T-helper 22 cell (primary cell): ENCODE data around the gene CCDC159.
A peak's percentile ranks its signal among the peaks of the same experiment; 100 is the strongest.
"Not testable (repeated sequence)": the region's sequence is repeated elsewhere in the genome, so short reads cannot be mapped to it uniquely, and the experiment has no call there.

Experiments used
- DNase-seq: peaks from one replicate; pipeline ENCODE4 v3.0.0-alpha.2; 2020; ENCODE audit warnings: low read depth

Gene CCDC159

GRCh38 chr19:11367528-11367927 is 21.2 kb downstream of the CCDC159 start:
- DNase-seq = no peak

- DNase-seq = no peak
Observed at GRCh38 chr19:11370744-11371143, 24.4 kb downstream of the CCDC159 start.

GRCh38 chr19:11373166-11373884 is 27.0 kb downstream of the CCDC159 start:
- no peak for DNase-seq

- no peak for DNase-seq
Observed at GRCh38 chr19:11373885-11374432, 27.6 kb downstream of the CCDC159 start.

GRCh38 chr19:11374433-11375142 is 28.3 kb downstream of the CCDC159 start, which contains the start of gene SWSAP1:
Gene SWSAP1, plus strand, starts transcription at chr19:11374666. Its CDS starts 15 bp downstream, at chr19:11374681.
- peak; percentile 96 for DNase-seq

GRCh38 chr19:11375143-11375948 is 29.0 kb downstream of the CCDC159 start:
- peak; percentile 58 for DNase-seq

GRCh38 chr19:11377237-11377636 is 30.9 kb downstream of the CCDC159 start:
- DNase-seq = no peak

- no peak for DNase-seq
Observed at GRCh38 chr19:11377756-11378155, 31.4 kb downstream of the CCDC159 start.

GRCh38 chr19:11378319-11379189 is 32.2 kb downstream of the CCDC159 start:
- DNase-seq = no peak

GRCh38 chr19:11379269-11379845 is 33.0 kb downstream of the CCDC159 start:
- DNase-seq = not testable (repeated sequence)

GRCh38 chr19:11379857-11380350 is 33.6 kb downstream of the CCDC159 start:
- no peak for DNase-seq

- DNase-seq = peak; percentile 96
Observed at GRCh38 chr19:11380653-11381537, 34.6 kb downstream of the CCDC159 start.

- DNase-seq = no peak
Observed at GRCh38 chr19:11382898-11383705, 36.8 kb downstream of the CCDC159 start.

- DNase-seq = no peak
Observed at GRCh38 chr19:11383706-11384048, 37.4 kb downstream of the CCDC159 start.

GRCh38 chr19:11384778-11385129 is 38.4 kb downstream of the CCDC159 start:
- DNase-seq = no peak

GRCh38 chr19:11387162-11388034 is 41.1 kb downstream of the CCDC159 start:
- DNase-seq = no peak

- DNase-seq = no peak
Observed at GRCh38 chr19:11390359-11390758, 44.0 kb downstream of the CCDC159 start.
